HUDEP-2 (cell line): ENCODE measurements around the gene FASN.

ENCODE experiments used
- DNase-seq, 76 experiments: peaks; one replicate each; lab custom pipeline; 2025; ENCODE audit not compliant: unreplicated experiment in 76 of 76; lab: John Stamatoyannopoulos, UW

The FASN gene

DNA sequence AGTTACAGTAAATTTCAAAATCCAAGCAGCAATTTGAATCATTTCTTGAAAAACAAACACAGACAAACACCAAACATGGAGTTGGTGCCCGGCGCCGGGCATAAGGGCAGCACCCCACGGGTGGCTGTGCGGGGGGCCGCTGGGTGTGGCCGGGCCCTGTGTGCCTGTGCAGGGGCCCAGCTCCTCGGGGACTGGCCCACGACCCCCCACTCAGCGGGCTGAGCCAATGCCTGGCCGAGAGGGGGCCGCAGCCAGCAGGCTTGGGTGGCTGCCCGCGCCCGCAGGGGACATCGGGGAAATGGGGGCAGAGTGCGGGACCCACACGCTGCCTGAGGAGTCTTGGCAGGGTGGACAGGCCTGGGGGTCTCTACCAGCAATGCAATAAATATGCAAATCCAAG is 19.6 kb downstream of the FASN start:
- DNase-seq = no peak

DNA sequence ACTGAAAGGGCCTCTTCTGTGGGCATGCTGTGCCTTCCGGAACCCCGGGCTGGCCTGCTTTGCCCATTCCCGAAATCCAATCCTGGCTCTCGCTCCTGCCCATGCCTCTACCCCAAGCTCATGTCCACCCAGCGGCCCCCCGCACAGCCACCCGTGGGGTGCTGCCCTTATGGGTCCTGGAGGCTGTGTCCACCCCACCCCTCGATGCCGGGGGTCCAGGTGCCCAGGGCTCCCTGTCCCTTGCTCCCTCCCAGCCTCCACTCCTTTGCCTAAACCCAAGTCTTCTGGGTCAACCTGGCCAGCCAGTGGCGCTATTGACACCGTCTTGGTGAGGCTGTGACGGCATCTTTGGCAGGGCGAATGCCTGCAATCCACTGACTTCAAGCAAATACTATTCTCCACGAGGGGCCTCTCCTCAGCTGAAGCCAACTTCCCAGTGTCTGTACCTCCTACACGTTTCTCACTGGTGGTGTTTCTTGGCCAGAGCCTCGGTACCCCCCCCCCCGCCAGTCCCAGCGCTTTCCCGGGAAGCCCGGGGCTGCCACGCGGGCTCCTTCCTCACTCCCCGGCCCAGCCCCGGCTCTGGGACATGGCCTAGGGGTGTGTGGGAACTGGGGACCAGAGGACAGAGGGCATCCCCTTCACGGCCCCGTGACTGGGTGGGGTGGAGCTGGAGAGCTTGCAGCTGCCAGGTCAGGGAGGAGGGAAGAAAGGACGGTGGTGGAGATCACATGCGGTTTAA is 20.2 kb downstream of the FASN start:
- no peak for DNase-seq

DNA sequence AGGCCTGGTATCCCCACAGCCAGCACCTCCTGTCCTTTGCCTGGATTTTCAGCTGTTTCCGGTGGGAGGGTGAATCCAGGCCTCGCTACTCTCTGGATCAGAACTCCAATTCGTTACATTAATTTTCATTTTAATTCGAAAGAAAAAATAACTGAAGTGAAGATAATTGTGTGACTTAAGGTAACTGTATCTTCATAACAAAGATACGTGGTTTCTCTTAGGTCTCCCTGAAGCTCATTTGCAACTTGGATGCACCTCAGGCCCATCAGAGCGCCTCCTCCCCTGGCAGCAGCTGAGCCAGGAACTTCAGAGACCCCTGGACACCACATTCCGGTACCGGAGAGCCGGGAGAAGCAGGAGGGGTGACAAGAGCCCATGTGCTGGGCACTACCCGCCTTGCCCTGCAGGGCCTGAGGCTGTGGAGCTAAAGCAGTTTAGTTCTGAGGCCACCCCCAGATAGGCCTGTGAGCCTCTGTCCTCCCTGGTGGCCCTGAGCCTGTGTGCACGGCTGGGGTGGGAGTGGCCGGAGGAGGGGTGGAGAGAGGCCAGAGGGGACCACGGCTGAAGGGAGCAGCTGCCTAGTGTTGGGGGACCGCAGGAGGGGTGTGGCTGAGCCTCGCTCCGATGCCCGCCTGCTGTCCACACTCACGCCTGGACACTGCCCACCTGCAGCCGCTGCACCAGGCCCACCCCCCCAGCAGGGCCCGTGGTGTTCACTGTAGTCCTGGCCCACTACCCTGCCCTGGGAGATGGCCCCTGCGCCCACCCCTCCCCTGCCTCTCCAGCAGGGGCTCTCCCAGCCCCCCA is 21.0 kb downstream of the FASN start:
- peak in 1 of 76 experiments; percentile 32 for DNase-seq

DNA sequence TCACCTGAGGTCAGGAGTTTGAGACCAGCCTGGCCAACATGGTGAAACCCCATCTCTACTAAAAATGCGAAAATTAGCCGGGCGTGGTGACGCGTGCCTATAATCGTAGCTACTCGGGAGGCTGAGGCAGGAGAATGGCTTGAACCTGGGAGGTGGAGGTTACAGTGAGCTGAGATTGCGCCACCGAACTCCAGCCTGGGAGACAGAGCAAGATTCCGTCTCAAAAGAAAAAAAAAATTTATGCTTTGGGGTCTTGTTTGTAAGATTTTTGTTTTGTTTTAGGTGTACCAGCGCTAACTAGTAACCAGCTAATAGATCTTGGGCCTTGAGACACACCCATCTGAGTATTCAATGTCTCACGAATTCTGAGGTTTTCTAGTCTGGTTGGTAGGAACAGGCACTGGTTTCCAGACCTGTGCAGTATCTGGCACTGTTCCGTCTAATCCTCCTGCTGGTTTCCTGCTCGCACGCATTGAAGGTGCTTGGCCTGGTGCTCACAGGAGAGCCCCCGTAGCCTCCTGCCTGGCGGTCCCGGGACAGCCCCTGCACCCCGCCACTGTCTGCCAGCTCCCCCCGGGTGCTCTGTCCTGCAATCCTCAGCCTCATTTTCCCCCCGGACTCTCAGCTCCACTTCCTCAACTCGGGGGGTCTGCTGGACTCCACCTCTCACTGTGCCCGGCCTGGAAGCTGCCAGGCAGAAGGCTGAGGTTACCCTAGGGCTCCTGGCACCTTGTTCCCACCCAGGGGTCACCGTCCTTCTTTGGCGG is 21.8 kb downstream of the FASN start:
- peak in 1 of 76 experiments; percentile 35 for DNase-seq

DNA sequence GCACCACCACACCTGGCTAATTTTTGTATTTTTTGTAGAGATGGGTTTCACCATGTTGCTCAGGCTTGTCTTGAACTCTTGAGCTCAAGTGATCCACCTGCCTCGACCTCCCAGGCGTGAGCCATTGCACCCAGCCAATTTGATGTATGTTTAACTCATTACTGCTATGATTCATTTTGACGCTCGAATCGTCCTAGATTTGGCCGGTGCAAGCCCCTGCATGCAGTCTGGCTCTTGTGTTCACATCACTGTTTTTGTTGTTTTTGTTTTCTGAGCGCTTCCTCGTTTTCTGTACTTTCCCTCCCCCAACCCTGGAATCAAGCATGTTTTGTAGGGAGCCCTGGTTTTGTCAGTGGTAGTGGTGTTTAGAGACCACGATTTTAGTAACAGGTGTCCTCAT is 24.6 kb downstream of the FASN start:
- no peak for DNase-seq

DNA sequence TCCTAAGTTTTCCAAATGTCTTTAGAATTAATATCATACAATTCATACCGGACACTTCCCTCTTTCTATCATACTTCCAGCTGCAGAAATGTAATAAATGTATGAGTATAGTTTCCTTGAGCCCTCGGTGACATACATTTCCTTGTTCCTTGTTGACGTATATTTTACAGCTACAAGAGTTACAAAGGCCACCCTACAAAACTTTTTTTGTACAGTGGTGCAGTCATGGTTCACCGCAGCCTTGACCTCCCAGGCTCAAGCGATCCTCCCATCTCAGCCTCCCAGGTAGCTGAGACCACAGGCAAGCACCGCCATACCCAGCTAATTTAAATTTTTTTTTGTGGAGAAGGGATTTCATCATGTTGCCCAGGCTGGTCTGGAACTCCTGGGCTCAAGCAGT is 25.2 kb downstream of the FASN start:
- no peak for DNase-seq

DNA sequence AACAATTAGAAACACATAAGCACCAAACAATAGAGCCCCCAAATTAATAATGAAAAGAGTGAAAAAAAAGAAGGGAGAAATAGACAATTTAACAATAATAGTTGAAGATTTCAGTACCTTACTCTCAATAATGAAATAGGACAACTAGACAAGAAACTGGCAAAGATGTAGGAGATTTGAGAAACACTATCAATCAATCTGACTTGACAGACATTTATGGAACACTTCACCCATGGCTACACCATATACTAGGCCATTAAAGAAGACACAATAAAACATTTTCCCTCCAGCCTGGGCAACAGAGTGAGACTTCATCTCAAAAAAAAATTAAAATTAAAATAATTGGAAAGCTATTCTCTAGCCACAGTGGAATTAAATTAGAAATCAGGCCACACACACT is 27.4 kb downstream of the FASN start:
- no peak for DNase-seq

DNA sequence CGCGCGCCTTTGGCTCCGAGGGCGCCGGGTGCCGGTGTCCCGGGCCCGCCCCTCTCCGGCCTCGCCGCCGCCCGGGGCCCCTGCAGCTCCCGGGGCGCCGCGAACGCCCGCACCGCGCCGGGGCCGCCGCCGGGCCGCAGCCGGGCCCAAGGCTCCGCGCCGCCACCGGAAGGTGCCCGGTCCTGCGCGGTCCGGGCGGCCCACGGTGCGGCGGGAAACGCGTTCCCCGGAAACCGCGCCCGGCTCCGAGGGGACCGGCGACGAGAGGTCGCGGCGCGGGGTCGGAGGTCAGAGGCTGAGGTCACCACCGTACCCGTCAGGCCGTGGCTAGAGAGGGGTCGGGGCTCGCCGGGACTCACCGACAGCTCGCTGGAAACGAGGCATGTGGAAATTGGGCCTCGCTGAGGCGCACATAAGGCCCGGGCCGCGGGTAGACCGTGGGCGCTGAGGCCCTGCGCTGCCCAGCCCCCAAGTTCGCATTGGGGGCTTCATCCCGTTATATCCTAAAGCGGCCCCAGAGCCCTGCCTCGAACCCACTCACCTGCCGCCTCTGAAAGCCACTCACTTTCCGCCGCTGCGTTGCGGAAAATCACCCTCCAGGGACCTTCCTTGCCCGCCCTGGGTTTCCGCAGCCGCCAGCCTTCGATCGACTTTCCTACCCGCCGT is 32.3 kb downstream of the FASN start, which contains the start of gene DUS1L:
DUS1L (minus strand) TSS at position 167 of the 666 bp plus-strand sequence. CDS start 745 bp downstream, outside the sequence.
- DNase-seq = peak in 57 of 76 experiments; percentile 4 to 71 (median 40)

DNA sequence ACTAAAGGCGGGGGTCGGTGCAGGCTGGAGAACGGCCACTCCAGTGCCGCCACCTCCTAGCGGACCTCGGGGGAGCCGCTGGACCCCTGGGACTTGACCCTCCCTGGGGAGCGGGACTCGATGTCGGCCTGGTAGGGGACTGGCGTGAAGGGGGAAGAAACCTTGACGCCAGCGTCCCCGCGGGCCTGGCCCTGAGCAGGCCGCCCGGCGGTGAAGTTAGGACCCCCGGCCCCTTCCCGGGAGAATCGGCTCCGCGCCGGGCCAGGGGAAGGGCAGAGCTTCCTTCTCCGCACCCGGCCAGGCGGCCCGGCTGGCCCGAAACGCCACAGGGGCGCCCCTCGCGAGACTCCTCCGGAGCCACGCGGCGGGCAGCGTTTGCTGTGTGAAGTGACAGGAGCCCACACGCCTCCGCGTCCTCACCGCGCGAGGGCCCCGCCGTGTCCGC is 32.8 kb downstream of the FASN start:
- DNase-seq = peak in 1 of 76 experiments; percentile 29

DNA sequence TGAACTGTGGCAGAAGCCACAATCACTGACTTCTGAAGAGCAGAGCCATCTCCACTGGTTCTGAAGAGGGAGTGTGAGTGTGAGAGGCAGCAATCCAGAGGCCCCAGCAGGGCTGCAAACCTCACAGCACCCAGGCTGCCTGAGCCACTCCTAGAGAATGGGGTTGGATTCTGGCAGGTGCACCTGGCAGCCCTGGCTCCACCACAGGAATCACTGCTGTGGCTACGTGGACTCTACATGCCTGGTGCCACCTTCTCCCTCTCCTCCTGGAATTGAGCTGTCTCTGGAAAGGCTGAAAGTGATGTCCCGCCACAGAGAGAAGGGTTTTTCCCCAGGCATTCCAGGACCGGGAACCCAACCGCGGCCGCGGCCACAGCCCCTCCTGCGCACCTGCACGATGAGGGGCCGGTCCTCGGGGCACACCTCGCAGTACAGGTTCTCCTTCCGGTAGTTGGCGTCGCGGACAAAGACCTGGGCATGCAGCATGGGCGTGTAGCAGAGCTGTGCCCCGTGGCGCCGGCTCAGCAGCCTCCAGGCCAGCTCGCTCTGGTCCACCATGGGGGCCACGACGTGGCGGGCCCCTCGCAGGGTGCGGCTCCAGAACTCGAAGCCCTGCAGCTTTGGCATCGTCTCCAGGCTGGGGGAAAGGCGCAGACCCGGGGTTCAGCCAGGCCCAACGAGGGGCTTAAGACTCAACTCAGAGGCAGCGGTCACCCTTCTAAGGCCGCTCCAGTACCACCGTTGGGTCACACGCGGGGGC is 33.4 kb downstream of the FASN start:
- no peak for DNase-seq

DNA sequence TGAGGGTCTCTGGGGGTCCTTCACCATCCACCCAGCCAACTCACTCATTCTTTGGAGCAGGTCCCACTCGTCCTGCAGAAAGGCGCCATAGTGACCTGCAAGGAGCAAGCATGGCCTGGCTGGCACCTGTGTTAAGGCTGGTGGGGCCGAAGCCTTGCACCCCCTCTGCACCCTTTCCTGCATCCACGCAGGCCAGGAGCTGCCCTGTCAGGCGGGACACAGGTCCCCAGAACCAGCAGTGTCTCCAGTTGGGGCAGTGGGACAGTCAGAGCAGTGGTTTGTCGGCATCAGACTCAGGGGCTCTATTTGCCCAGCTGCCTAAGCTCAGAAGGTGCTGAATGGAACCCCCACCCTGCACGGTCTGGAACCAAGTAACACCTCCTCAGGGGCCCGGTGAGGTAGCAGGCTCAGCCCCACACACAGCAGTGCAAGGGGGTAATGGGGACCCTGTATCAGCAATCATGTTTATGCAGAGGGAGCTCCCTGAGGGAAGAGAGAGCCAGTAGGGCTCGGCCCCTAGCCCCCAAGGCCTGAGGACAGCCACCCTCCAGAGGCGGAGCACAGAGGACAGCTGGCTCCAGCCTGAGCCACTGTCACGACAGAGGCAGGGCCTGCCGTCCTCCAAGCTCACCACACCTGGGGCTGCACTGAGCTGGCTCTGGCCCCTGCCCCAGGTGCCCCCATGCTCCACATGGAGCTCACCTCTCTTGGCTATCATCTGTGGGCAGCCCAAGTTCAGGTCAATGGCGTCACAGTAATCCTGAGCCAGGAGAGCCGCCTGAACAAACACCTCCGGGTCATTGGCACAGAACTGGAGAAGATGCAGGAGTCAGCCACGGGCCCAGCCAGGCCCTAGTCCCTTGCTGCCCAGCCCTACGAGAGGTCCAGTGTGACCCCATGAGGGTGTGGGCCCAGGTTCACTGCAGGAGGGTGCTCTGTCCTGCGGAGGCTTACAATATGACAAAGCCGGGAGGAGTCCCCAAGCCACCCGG is 34.3 kb downstream of the FASN start:
- DNase-seq = no peak

DNA sequence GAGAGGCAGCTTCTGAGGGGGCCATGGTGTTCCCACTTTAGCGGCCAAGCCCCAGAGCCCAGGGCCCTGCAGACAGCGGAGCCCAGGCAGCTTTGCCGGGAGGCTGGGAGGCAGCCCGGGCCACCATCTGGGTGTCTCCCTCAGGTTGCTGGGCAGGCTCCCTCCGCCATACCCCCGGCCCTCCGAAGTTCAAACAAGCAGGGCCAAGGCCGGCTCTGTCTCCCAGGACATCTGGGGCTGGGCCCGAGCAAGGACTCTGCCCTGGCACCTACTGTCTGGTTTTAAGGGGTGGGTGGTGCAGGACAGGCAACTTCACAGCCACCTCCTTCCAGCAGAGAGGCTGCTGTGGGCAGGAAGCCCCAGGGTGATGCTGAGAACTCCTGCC is 35.1 kb downstream of the FASN start:
- no peak for DNase-seq

DNA sequence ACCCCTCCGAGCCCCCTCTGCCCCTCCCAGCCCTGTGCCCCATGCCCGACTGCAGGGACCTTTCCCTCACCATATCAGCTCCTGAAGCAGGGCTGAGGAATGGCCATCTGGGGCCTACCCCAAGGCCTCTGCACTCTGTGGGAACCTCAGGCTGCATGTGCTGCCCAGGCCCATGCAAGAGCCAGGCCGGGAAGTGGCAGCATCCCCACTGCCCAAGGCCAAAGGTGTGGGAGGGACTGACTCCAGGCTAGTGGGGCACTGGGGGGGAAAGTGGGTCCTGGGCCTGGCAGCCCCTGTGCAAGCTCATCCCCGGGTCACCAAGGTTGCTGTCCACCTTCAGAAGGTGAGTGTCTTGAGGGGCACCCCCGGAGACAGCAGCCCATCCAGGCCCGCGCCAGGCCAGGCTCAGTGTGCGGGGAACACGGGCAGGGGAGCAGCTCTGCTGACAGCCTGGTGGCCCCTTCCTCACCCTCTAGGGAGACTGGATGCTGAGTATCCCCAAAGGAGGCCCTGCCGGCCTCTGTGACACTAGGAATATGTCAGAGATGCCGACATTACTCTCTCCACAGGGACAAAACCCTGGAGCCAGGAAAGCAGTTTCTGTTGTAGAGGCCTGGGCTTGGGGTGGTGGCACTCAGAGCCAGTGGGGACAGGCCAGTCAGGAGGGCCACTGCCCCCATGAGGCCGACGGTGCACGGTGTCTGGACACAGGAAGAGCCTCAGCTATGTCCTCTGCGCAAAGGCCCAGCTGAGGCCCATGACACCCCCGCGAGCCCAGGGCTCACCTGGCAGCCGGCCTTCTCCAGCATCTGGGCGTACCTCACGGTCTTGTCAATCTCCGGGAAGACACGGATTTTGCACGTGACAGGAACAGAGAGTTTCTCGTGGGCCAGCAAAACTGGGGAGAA is 35.7 kb downstream of the FASN start:
- no peak for DNase-seq

DNA sequence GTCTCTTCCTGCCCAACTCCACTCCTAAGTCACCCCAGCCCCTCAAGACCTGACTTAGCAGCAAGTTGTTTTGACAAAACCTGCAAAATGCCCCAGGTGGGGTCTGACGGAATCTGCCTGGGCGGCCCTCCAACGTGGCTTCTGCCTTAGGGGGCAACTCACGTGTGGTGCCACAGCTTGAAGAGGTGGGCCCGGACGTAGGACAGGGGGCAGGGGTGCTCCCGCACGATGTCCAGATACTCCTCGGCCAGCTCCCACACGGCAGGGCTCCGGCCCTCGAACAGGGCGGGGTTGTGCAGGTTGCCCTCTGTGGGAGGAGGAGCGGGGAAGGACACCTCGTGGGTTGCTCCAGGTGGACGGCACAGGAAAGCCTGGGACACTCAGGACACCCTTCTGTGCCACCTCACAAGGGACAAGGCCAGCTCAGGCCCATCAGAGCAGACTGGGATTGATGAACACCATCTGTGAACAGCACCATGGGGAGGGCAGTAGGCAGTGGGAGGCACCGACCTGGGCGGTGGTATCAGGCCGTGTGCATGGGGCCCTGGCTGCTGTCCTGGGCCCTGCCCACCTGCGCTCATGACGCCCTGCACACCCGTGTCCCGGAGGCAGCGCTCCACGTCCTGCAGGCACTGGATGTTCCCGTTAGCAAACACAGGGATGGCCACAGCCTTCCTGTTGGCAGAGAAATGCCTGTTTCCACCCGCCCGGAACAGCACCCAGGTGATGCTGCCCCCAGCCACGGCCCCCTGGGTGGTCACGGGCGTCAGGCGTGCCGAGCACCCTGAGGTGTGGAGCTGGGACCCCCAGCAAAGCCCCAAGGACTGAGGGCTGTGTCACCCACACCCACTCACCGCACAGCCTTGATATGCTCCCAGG is 36.8 kb downstream of the FASN start:
- DNase-seq = no peak

DNA sequence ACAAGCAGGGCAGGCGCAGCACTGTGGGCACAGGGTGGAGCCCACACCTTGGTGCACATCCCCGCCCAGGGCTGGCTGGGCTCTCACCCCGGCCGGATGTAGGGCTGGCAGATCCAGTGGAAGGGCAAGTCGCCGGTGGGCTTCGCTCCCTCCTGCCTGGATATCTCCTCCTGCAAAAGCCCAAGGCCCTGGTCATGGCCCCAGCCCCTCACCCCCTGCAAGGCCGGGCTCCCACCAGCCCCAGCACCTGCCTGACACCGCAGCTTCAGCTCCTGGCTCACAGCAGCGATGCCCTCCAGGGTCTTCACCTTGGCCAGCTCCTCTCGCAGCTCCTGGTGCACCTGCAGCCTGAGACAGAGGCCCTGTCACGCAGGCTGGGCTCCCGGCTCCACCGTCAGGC is 37.4 kb downstream of the FASN start:
- no peak for DNase-seq

DNA sequence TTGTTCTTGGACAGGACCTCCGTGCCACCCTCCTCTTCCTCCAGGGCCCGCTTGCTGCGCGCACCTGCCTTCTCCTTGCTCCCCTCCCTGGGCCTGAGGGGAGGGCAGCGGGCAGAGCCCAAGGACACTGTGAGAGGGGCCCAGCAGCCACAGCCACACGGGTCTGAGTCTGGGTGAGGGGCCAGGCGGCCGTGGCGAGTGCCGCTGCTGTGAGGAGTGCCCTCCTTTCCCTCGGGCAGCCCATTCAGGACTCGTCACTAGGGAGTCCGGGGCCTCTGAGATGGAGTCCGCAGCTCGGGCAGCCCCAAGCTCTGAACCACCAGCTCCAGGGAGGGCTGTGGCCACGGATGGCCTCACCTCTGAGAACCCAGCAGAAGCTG is 38.0 kb downstream of the FASN start:
- DNase-seq = no peak
